GM18505 (cell line): ENCODE data around the gene TMEM175.
"Not testable (repeated sequence)": the region's sequence is repeated elsewhere in the genome, so short reads cannot be mapped to it uniquely, and the experiment has no call there.

Experiments
- ATAC-seq: cut with Tn5 transposase; IDR thresholded peaks from one replicate; pipeline ENCODE4 v1.9.1; 2021; ENCODE audit not compliant: unreplicated experiment
- POLR2A ChIP-seq: IDR thresholded peaks from 4 replicates; pipeline ENCODE4 v1.6.1; 2011; ENCODE audit warnings: borderline replicate concordance; ENCODE audit not compliant: insufficient read depth, insufficient read length; ENCODE audit errors: extremely low read depth

Gene TMEM175

GRCh38 chr4:915041-915474 lies 17.2 kb upstream of the TMEM175 start:
- TF ChIP-seq POLR2A, result no peak

GRCh38 chr4:915595-915994 lies 16.7 kb upstream of the TMEM175 start:
- TF ChIP-seq POLR2A, result no peak
- no peak for ATAC-seq

More at GRCh38 chr4:915041-915474, 17.2 kb upstream of the TMEM175 start:
- ATAC-seq, result no peak

- no peak for TF ChIP-seq POLR2A
Measured at GRCh38 chr4:917466-917865, 14.8 kb upstream of the TMEM175 start.

GRCh38 chr4:917992-918391 lies 14.3 kb upstream of the TMEM175 start:
- TF ChIP-seq POLR2A, result no peak
- no peak for ATAC-seq

More at GRCh38 chr4:917466-917865, 14.8 kb upstream of the TMEM175 start:
- ATAC-seq, result no peak

- ATAC-seq, result not testable (repeated sequence)
Measured at GRCh38 chr4:918591-918990, 13.7 kb upstream of the TMEM175 start.

GRCh38 chr4:919004-919680 lies 13.1 kb upstream of the TMEM175 start:
- not testable (repeated sequence) for ATAC-seq

GRCh38 chr4:921830-922331 lies 10.4 kb upstream of the TMEM175 start:
- TF ChIP-seq POLR2A, result no peak
- no peak for ATAC-seq

GRCh38 chr4:924107-925096 lies 7.9 kb upstream of the TMEM175 start:
- ATAC-seq, result no peak
- TF ChIP-seq POLR2A, result no peak

- TF ChIP-seq POLR2A, result no peak
- no peak for ATAC-seq
Measured at GRCh38 chr4:925171-925570, 7.1 kb upstream of the TMEM175 start.

- TF ChIP-seq POLR2A, result no peak
- ATAC-seq, result no peak
Measured at GRCh38 chr4:925771-926500, 6.3 kb upstream of the TMEM175 start.

- ATAC-seq, result no peak
Measured at GRCh38 chr4:926538-926937, 5.7 kb upstream of the TMEM175 start.

GRCh38 chr4:927566-927965 lies 4.7 kb upstream of the TMEM175 start:
- ATAC-seq, result not testable (repeated sequence)

More at GRCh38 chr4:926538-926937, 5.7 kb upstream of the TMEM175 start:
- no peak for TF ChIP-seq POLR2A

- TF ChIP-seq POLR2A, result no peak
- ATAC-seq, result no peak
Measured at GRCh38 chr4:929096-929765, 3.0 kb upstream of the TMEM175 start.
